AG09309 (cell line): ENCODE data around the gene BCL2A1.

Experiments used
- DNase-seq: peaks from one replicate; pipeline ENCODE4 v3.0.0-alpha.2; 2010; ENCODE audit warnings: low read depth
- H3K4me3 ChIP-seq: 2 replicates; pipeline ENCODE4 v1.5.1; 2011; ENCODE audit warnings: mild to moderate bottlenecking, low read depth, low read length, moderate library complexity; ENCODE audit not compliant: control insufficient read depth
- TF ChIP-seq, protein P1 (sequence below): IDR thresholded peaks from 2 replicates; pipeline ENCODE4 v1.5.1; 2011; ENCODE audit warnings: mild to moderate bottlenecking, low read depth, low read length, inconsistent platforms; ENCODE audit not compliant: insufficient read depth, control insufficient read depth; ENCODE audit errors: missing control alignments

Gene BCL2A1

DNA sequence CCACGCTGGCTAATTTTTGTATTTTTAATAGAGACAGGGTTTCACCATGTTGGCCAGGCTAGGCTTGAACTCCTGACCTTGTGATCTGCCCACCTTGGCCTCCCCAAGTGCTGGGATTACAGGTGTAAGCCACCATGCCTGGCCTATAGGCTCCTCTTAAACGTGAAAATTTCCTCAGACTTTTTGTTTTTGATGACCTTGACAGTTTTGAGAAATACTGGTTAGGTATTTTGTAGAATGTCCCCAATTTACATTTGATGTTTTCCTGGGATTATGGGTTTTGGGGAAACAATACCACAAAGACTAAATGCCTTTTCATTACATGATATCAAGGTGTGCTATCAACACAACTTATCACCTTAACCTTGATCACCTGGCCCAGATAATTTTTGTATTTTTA lies 20.7 kb downstream of the BCL2A1 start:
- TF ChIP-seq, protein P1, sequence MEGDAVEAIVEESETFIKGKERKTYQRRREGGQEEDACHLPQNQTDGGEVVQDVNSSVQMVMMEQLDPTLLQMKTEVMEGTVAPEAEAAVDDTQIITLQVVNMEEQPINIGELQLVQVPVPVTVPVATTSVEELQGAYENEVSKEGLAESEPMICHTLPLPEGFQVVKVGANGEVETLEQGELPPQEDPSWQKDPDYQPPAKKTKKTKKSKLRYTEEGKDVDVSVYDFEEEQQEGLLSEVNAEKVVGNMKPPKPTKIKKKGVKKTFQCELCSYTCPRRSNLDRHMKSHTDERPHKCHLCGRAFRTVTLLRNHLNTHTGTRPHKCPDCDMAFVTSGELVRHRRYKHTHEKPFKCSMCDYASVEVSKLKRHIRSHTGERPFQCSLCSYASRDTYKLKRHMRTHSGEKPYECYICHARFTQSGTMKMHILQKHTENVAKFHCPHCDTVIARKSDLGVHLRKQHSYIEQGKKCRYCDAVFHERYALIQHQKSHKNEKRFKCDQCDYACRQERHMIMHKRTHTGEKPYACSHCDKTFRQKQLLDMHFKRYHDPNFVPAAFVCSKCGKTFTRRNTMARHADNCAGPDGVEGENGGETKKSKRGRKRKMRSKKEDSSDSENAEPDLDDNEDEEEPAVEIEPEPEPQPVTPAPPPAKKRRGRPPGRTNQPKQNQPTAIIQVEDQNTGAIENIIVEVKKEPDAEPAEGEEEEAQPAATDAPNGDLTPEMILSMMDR = no peak
- no peak overlapping the region for H3K4me3 ChIP-seq
- no peak for DNase-seq

DNA sequence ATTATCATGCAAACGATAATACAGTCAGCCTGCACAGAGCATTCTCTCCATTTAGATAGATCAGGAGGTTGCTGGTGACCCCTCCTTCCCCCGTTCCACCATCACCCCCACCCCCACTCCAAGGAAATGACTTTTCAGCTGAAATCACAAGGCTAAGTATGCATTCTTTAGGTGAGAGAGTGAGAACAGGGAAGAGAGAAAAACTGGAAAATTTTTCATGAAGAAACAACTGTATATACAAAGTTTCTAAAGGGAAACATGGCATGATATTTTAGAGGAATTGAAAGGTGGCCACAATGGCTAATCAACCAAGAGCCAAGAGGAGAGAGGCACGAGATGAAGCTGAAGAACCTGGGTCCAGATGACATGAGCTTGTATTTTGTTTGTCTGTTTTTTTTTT lies 22.2 kb downstream of the BCL2A1 start:
- DNase-seq = no peak
- TF ChIP-seq, protein P1 = no peak
- H3K4me3 ChIP-seq = no peak overlapping the region

DNA sequence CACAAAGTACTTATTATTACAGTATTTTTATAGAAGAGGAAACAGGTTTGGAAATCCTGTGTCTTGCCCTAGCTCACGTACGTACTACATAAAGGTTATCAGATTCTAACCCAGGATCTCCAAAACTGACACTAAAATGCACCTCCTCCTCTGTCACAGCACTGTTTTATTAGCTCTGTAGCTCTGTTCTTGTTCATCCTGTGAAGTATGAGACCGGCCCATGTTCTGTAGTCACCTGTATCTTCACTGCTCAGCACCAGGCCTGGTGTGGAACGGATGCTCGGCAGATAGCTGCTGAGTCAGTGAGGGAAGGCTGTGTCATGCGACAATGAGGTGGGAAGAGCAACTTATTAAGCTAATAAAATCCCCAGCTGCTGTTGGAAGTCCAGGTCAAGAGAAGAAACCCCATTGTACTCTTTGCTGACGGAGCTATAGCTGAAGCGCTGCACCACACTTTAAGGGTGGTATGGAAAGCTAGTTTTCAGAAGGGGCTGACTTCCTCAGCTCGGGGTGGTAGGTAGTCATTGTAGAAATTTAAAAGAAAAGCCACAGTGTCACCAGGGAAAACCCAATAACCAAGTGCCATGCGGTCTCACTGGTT lies 22.8 kb downstream of the BCL2A1 start:
- DNase-seq = no peak
- TF ChIP-seq, protein P1 = no peak
- no peak overlapping the region for H3K4me3 ChIP-seq

DNA sequence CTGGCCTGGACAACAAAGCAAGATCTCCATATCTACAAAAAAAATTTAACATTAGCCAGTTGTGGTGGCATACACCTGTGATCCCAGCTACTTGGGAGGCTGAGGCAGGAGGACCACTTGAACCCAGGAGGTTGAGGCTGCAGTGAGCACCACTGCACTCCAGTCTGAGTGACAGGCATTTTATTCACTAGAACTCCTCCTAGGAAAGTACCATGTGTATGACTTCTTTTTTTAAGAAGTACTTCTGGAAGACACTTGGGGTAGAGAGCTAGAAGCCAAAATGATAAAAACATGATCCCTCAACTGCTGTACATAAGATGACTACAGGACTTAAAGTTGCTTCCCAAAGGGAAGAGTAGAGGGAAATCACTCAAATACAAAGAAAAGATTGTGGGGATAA lies 24.0 kb downstream of the BCL2A1 start:
- TF ChIP-seq, protein P1 = no peak

DNA sequence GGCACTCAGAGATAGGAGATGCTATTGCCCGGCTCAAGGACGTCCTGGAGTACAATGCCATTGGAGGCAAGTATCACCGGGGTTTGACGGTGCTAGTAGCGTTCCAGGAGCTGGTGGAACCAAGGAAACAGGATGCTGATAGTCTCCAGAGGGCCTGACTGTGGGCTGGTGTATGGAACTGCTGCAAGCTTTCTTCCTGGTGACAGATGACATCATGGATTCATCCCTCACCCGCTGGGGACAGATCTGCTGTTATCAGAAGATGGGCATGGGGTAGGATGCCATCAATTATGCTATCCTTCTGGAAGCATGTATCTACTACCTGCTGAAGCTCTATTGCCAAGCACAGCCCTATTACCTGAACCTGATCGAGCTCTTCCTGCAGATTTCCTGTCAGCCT lies 26.4 kb downstream of the BCL2A1 start:
- TF ChIP-seq, protein P1 = no peak
- no peak overlapping the region for H3K4me3 ChIP-seq
- no peak for DNase-seq

More for the DNA sequence above, 24.0 kb downstream of the BCL2A1 start:
- H3K4me3 ChIP-seq = no peak overlapping the region
- DNase-seq = no peak

DNA sequence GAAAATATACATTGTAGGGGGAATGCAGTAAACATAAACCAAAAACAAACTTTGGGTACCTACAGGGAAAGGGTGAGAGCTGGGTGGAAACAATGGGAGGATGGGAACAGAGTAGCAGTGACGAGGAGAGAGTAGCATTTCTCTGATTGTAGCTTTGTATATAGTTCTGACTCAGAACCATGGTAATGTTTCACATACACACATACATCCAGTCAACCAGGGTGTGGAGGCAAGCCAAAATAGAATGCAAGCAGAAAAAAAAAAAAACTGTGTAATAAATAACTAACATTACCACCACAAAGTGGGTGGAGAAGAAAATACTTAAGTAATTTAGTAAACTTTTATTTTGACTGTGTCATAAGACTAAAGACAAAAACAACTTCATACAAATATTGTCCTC lies 27.2 kb downstream of the BCL2A1 start:
- H3K4me3 ChIP-seq = no peak overlapping the region
- TF ChIP-seq, protein P1 = no peak
- no peak for DNase-seq
